Lower leg skin (tissue), 3 donors: Measurements from ENCODE around the gene SPTAN1.
"Not testable (repeated sequence)": the region's sequence is repeated elsewhere in the genome, so short reads cannot be mapped to it uniquely, and the experiment has no call there.

Experiments
- POLR2A ChIP-seq, 2 donors: fragments of 450-650 bp; IDR thresholded peaks; one replicate each; pipeline ENCODE4 v1.6.1; 2016 to 2017; ENCODE audit warnings: antibody characterized with exemption in 2 of 2, mild to moderate bottlenecking in 1 of 2, moderate library complexity in 1 of 2
- TF ChIP-seq, protein P1 (sequence below), 3 donors: fragments of 450-650 bp; IDR thresholded peaks; one replicate each; pipeline ENCODE4 v1.5.1; 2016; ENCODE audit warnings: antibody characterized with exemption in 3 of 3, mild to moderate bottlenecking in 3 of 3, moderate library complexity in 2 of 3

DNA sequence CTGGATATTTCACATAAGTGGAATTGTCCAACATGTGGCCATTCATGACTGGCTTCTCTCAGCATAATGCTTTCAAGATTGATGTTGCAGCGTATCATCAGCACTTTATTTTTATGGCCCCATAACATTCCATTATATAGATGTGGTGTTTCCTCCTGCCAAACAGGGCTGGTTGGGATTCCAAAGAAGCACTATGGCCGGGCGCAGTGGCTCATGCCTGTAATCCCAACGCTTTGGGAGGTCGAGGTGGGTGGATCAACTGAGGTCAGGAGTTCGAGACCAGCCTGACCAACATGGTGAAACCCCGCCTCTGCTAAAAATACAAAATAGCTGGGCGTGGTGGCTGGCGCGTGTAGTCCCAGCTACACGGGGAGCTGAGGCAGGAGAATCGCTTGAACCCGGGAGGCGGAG lies 49.0 kb upstream of the SPTAN1 start:
- not testable (repeated sequence) for TF ChIP-seq POLR2A (IDR thresholded peaks at IDR 0.05)
- TF ChIP-seq, protein P1, sequence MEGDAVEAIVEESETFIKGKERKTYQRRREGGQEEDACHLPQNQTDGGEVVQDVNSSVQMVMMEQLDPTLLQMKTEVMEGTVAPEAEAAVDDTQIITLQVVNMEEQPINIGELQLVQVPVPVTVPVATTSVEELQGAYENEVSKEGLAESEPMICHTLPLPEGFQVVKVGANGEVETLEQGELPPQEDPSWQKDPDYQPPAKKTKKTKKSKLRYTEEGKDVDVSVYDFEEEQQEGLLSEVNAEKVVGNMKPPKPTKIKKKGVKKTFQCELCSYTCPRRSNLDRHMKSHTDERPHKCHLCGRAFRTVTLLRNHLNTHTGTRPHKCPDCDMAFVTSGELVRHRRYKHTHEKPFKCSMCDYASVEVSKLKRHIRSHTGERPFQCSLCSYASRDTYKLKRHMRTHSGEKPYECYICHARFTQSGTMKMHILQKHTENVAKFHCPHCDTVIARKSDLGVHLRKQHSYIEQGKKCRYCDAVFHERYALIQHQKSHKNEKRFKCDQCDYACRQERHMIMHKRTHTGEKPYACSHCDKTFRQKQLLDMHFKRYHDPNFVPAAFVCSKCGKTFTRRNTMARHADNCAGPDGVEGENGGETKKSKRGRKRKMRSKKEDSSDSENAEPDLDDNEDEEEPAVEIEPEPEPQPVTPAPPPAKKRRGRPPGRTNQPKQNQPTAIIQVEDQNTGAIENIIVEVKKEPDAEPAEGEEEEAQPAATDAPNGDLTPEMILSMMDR (IDR thresholded peaks at IDR 0.05): not testable (repeated sequence)
